WTC11 (cell line): Measurements from ENCODE around the gene ZNF417. TPM values are rescaled to one million over a fixed set of nuclear protein-coding genes. Genes with fewer than 3 reads are reported as not detected.

Experiments
- ATAC-seq: fragments of 200-7000 bp; cut with Tn5 transposase; 2 replicates; pipeline ENCODE4 v1.10.0; 2021; ENCODE audit warnings: mild to moderate bottlenecking, moderate library complexity
- CTCF ChIA-PET: fragments of 300-600 bp; sonication (Branson Sonifier 250); formaldehyde crosslinking; loops from one replicate; lab custom pipeline; 2021; ENCODE audit warnings: antibody characterized with exemption; lab: Charles Lee
- POLR2A ChIA-PET: fragments of 350-600 bp; sonication (Branson Sonifier 250); formaldehyde crosslinking; loops from one replicate; lab custom pipeline; 2021; ENCODE audit warnings: antibody characterized with exemption; lab: Charles Lee
- DNase-seq: peaks from one replicate; pipeline ENCODE4 v3.0.0; 2021; ENCODE audit warnings: low spot score
- H3K27ac Mint-ChIP-seq: 2 replicates; pipeline ENCODE4 v1.8.0; 2021; ENCODE audit warnings: mixed read lengths
- H3K27me3 Mint-ChIP-seq: 2 replicates; pipeline ENCODE4 v1.8.0; 2021; ENCODE audit warnings: low read depth, mild to moderate bottlenecking, moderate library complexity, mixed read lengths
- H3K36me3 Mint-ChIP-seq: 2 replicates; pipeline ENCODE4 v1.8.0; 2021; ENCODE audit warnings: mixed read lengths
- H3K4me1 Mint-ChIP-seq: 2 replicates; pipeline ENCODE4 v1.8.0; 2022; ENCODE audit warnings: mixed read lengths
- H3K4me3 Mint-ChIP-seq: 2 replicates; pipeline ENCODE4 v1.8.0; 2021; ENCODE audit warnings: mild to moderate bottlenecking, moderate library complexity, mixed read lengths
- H3K9me3 Mint-ChIP-seq: 2 replicates; pipeline ENCODE4 v1.8.0; 2021; ENCODE audit warnings: mixed read lengths
- ETV6 ChIP-seq: sonication (generic); formaldehyde crosslinking; IDR thresholded peaks from 2 replicates; pipeline ENCODE4 v1.8.1; 2022; ENCODE audit warnings: mild to moderate bottlenecking, missing genetic modification reagents
- GABPB1 ChIP-seq: sonication (generic); formaldehyde crosslinking; IDR thresholded peaks from 2 replicates; pipeline ENCODE4 v1.8.1; 2023; ENCODE audit warnings: mild to moderate bottlenecking, missing genetic modification reagents
- GTF2I ChIP-seq: fragments of 250-450 bp; sonication (Bioruptor Pico); conservative IDR thresholded peaks from 2 replicates; pipeline ENCODE4 v1.4.0; 2021; ENCODE audit warnings: mild to moderate bottlenecking
- HMGA2 ChIP-seq: fragments of 250-450 bp; sonication (Bioruptor Pico); IDR thresholded peaks from 2 replicates; pipeline ENCODE4 v1.4.0; 2021; ENCODE audit warnings: mild to moderate bottlenecking, moderate library complexity
- IRF2 ChIP-seq: sonication (generic); formaldehyde crosslinking; IDR thresholded peaks from 2 replicates; pipeline ENCODE4 v1.8.0; 2022; ENCODE audit warnings: low read depth, missing genetic modification reagents, borderline replicate concordance
- NR1H2 ChIP-seq: sonication (generic); formaldehyde crosslinking; IDR thresholded peaks from 2 replicates; pipeline ENCODE4 v1.9.0; 2021; ENCODE audit warnings: mild to moderate bottlenecking, moderate library complexity, missing genetic modification reagents
- OVOL2 ChIP-seq: fragments of 250-450 bp; sonication (Bioruptor Pico); IDR thresholded peaks from 2 replicates; pipeline ENCODE4 v1.9.0; 2021; ENCODE audit warnings: mild to moderate bottlenecking, borderline replicate concordance
- PRRX2 ChIP-seq: fragments of 250-450 bp; sonication (Bioruptor Pico); IDR thresholded peaks from 2 replicates; pipeline ENCODE4 v1.8.0; 2021; ENCODE audit warnings: mild to moderate bottlenecking
- SOX15 ChIP-seq: fragments of 250-450 bp; sonication (Bioruptor Pico); IDR thresholded peaks from 2 replicates; pipeline ENCODE4 v1.9.0; 2021; ENCODE audit warnings: mild to moderate bottlenecking
- TEAD1 ChIP-seq: sonication (generic); formaldehyde crosslinking; IDR thresholded peaks from 2 replicates; pipeline ENCODE4 v1.8.0; 2022; ENCODE audit warnings: mild to moderate bottlenecking, missing genetic modification reagents
- TEAD4 ChIP-seq: sonication (generic); formaldehyde crosslinking; IDR thresholded peaks from 2 replicates; pipeline ENCODE4 v1.8.0; 2022; ENCODE audit warnings: mild to moderate bottlenecking, missing genetic modification reagents
- ZBTB21 ChIP-seq: sonication (generic); formaldehyde crosslinking; IDR thresholded peaks from 2 replicates; pipeline ENCODE4 v1.8.1; 2023; ENCODE audit warnings: mild to moderate bottlenecking, missing genetic modification reagents, borderline replicate concordance
- ZNF263 ChIP-seq: sonication (generic); formaldehyde crosslinking; IDR thresholded peaks from 2 replicates; pipeline ENCODE4 v1.8.1; 2022; ENCODE audit warnings: low read depth, mild to moderate bottlenecking, moderate library complexity, missing genetic modification reagents
- total RNA-seq: library from RNA; stranded (reverse); gene quantifications from 3 replicates; pipeline ENCODE4 v1.2.3, GENCODE V29; 2021
- TF ChIP-seq, protein P1 (sequence below): sonication (generic); formaldehyde crosslinking; IDR thresholded peaks from 2 replicates; pipeline ENCODE4 v1.8.1; 2022; ENCODE audit warnings: mild to moderate bottlenecking, moderate library complexity, missing genetic modification reagents
- TF ChIP-seq, protein P2 (sequence below): fragments of 250-450 bp; sonication (Bioruptor Pico); IDR thresholded peaks from 2 replicates; pipeline ENCODE4 v1.9.0; 2021; ENCODE audit warnings: mild to moderate bottlenecking, borderline replicate concordance
- TF ChIP-seq, protein P3 (sequence below): sonication (generic); formaldehyde crosslinking; IDR thresholded peaks from 2 replicates; pipeline ENCODE4 v1.8.1; 2023; ENCODE audit warnings: mild to moderate bottlenecking, missing genetic modification reagents
- TF ChIP-seq, protein P4 (sequence below): fragments of 250-450 bp; sonication (Bioruptor Pico); IDR thresholded peaks from 2 replicates; pipeline ENCODE4 v1.9.0; 2021; ENCODE audit warnings: mild to moderate bottlenecking
- TF ChIP-seq, protein P5 (sequence below): sonication (generic); formaldehyde crosslinking; conservative IDR thresholded peaks from 2 replicates; pipeline ENCODE4 v1.8.1; 2023; ENCODE audit warnings: mild to moderate bottlenecking, low read depth, missing genetic modification reagents, moderate library complexity

The ZNF417 gene
- total RNA-seq, 1 experiment from 2014 or later = 22.6 TPM

DNA sequence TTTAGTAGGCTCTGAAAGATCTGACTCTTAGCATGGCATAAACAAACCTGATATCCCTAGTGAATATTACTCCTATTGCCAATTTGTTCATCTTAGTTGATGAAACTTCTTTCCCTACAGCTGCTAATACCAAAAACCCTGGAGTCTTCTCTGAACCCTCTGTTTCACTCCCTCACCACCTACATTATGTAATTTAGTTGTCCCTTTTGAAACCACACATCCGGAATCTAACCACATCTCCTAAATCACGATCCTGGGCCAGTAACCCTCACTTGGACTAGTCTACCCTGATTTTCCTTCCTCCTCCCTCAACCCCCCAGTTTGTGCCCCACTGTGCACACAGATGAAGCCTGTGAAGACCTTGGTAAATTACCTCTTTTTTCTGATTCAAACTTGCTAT lies 29.9 kb upstream of the ZNF417 start (continued):
- TF ChIP-seq, protein P1, sequence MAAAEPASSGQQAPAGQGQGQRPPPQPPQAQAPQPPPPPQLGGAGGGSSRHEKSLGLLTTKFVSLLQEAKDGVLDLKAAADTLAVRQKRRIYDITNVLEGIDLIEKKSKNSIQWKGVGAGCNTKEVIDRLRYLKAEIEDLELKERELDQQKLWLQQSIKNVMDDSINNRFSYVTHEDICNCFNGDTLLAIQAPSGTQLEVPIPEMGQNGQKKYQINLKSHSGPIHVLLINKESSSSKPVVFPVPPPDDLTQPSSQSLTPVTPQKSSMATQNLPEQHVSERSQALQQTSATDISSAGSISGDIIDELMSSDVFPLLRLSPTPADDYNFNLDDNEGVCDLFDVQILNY (CRISPR knock-in tag) = no peak
- TF ChIP-seq HMGA2 (CRISPR knock-in tag) = no peak
- no peak for TF ChIP-seq ZBTB21
- no peak for TF ChIP-seq IRF2 (CRISPR knock-in tag)
- no peak for TF ChIP-seq NR1H2 (CRISPR knock-in tag)
- TF ChIP-seq TEAD4 (CRISPR knock-in tag) = no peak
- TF ChIP-seq, all 79 proteins: peak for 0

DNA sequence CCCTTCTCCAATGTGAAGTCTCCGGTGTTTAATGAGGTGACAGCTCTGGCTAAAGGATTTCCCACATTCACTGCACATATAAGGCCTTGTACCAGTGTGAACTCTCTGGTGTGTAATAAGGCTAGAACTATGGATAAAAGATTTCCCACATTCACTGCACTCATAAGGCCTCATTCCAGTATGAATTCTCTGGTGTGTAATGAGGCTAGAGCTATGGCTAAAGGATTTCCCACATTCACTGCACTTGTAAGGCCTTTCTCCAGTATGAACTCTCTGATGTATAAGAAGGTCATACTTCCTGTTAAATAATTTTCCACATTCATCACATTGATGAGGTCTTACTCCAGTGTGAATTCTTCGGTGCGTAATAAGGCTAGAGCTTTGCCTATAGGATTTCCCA lies 25.2 kb upstream of the ZNF417 start:
- TF ChIP-seq OVOL2 (no peak), ETV6 (no peak), GABPB1 (no peak), PRRX2 (CRISPR knock-in tag) (no peak), ZNF263 (CRISPR knock-in tag) (no peak), SOX15 (CRISPR knock-in tag) (no peak), GTF2I (CRISPR knock-in tag) (no peak), TEAD1 (CRISPR knock-in tag) (no peak)
- TF ChIP-seq, protein P2, sequence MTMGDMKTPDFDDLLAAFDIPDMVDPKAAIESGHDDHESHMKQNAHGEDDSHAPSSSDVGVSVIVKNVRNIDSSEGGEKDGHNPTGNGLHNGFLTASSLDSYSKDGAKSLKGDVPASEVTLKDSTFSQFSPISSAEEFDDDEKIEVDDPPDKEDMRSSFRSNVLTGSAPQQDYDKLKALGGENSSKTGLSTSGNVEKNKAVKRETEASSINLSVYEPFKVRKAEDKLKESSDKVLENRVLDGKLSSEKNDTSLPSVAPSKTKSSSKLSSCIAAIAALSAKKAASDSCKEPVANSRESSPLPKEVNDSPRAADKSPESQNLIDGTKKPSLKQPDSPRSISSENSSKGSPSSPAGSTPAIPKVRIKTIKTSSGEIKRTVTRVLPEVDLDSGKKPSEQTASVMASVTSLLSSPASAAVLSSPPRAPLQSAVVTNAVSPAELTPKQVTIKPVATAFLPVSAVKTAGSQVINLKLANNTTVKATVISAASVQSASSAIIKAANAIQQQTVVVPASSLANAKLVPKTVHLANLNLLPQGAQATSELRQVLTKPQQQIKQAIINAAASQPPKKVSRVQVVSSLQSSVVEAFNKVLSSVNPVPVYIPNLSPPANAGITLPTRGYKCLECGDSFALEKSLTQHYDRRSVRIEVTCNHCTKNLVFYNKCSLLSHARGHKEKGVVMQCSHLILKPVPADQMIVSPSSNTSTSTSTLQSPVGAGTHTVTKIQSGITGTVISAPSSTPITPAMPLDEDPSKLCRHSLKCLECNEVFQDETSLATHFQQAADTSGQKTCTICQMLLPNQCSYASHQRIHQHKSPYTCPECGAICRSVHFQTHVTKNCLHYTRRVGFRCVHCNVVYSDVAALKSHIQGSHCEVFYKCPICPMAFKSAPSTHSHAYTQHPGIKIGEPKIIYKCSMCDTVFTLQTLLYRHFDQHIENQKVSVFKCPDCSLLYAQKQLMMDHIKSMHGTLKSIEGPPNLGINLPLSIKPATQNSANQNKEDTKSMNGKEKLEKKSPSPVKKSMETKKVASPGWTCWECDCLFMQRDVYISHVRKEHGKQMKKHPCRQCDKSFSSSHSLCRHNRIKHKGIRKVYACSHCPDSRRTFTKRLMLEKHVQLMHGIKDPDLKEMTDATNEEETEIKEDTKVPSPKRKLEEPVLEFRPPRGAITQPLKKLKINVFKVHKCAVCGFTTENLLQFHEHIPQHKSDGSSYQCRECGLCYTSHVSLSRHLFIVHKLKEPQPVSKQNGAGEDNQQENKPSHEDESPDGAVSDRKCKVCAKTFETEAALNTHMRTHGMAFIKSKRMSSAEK = no peak
- TF ChIP-seq, protein P3, sequence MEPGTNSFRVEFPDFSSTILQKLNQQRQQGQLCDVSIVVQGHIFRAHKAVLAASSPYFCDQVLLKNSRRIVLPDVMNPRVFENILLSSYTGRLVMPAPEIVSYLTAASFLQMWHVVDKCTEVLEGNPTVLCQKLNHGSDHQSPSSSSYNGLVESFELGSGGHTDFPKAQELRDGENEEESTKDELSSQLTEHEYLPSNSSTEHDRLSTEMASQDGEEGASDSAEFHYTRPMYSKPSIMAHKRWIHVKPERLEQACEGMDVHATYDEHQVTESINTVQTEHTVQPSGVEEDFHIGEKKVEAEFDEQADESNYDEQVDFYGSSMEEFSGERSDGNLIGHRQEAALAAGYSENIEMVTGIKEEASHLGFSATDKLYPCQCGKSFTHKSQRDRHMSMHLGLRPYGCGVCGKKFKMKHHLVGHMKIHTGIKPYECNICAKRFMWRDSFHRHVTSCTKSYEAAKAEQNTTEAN (CRISPR knock-in tag) = no peak
- TF ChIP-seq, protein P4, sequence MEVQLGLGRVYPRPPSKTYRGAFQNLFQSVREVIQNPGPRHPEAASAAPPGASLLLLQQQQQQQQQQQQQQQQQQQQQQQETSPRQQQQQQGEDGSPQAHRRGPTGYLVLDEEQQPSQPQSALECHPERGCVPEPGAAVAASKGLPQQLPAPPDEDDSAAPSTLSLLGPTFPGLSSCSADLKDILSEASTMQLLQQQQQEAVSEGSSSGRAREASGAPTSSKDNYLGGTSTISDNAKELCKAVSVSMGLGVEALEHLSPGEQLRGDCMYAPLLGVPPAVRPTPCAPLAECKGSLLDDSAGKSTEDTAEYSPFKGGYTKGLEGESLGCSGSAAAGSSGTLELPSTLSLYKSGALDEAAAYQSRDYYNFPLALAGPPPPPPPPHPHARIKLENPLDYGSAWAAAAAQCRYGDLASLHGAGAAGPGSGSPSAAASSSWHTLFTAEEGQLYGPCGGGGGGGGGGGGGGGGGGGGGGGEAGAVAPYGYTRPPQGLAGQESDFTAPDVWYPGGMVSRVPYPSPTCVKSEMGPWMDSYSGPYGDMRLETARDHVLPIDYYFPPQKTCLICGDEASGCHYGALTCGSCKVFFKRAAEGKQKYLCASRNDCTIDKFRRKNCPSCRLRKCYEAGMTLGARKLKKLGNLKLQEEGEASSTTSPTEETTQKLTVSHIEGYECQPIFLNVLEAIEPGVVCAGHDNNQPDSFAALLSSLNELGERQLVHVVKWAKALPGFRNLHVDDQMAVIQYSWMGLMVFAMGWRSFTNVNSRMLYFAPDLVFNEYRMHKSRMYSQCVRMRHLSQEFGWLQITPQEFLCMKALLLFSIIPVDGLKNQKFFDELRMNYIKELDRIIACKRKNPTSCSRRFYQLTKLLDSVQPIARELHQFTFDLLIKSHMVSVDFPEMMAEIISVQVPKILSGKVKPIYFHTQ (CRISPR knock-in tag) = no peak
- TF ChIP-seq, protein P5, sequence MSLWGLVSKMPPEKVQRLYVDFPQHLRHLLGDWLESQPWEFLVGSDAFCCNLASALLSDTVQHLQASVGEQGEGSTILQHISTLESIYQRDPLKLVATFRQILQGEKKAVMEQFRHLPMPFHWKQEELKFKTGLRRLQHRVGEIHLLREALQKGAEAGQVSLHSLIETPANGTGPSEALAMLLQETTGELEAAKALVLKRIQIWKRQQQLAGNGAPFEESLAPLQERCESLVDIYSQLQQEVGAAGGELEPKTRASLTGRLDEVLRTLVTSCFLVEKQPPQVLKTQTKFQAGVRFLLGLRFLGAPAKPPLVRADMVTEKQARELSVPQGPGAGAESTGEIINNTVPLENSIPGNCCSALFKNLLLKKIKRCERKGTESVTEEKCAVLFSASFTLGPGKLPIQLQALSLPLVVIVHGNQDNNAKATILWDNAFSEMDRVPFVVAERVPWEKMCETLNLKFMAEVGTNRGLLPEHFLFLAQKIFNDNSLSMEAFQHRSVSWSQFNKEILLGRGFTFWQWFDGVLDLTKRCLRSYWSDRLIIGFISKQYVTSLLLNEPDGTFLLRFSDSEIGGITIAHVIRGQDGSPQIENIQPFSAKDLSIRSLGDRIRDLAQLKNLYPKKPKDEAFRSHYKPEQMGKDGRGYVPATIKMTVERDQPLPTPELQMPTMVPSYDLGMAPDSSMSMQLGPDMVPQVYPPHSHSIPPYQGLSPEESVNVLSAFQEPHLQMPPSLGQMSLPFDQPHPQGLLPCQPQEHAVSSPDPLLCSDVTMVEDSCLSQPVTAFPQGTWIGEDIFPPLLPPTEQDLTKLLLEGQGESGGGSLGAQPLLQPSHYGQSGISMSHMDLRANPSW = no peak
- ATAC-seq (no peak), DNase-seq (no peak)
- H3K36me3 Mint-ChIP-seq = peaks cover 33% of the 10 kb centered on the region
- no peak overlapping the region for H3K4me3 Mint-ChIP-seq
- no peaks in the 10 kb centered on the region for H3K27me3 Mint-ChIP-seq
- no peak overlapping the region for H3K27ac Mint-ChIP-seq
- no peaks in the 10 kb centered on the region for H3K9me3 Mint-ChIP-seq
- CTCF ChIA-PET = no interaction called here
- H3K4me1 Mint-ChIP-seq = peaks cover 11% of the 10 kb centered on the region
- POLR2A ChIA-PET = no interaction called here
